HG02759 (cell line): ENCODE results near the gene CAMK1D.
"Not testable (repeated sequence)": the region's sequence is repeated elsewhere in the genome, so short reads cannot be mapped to it uniquely, and the experiment has no call there.

Source experiments
- ATAC-seq: cut with Tn5 transposase; IDR thresholded peaks from one replicate; pipeline ENCODE4 v1.9.1; 2021; ENCODE audit warnings: mild to moderate bottlenecking, moderate library complexity; ENCODE audit not compliant: unreplicated experiment

The CAMK1D gene

GRCh38 chr10:12423896-12424295 lies 74.5 kb downstream of the CAMK1D start:
- ATAC-seq, result no peak

- no peak for ATAC-seq
Measured at GRCh38 chr10:12427276-12427675, 77.9 kb downstream of the CAMK1D start.

GRCh38 chr10:12428447-12429135 lies 79.2 kb downstream of the CAMK1D start:
- no peak for ATAC-seq

GRCh38 chr10:12430406-12430982 lies 81.1 kb downstream of the CAMK1D start:
- ATAC-seq, result no peak

GRCh38 chr10:12431151-12432101 lies 82.1 kb downstream of the CAMK1D start:
- no peak for ATAC-seq

GRCh38 chr10:12432402-12433189 lies 83.2 kb downstream of the CAMK1D start:
- ATAC-seq, result no peak

- ATAC-seq, result no peak
Measured at GRCh38 chr10:12434277-12434676, 84.9 kb downstream of the CAMK1D start.

GRCh38 chr10:12434677-12435076 lies 85.3 kb downstream of the CAMK1D start:
- not testable (repeated sequence) for ATAC-seq

- no peak for ATAC-seq
Measured at GRCh38 chr10:12435348-12435747, 86.0 kb downstream of the CAMK1D start.

GRCh38 chr10:12438919-12439692 lies 89.8 kb downstream of the CAMK1D start:
- ATAC-seq, result no peak

GRCh38 chr10:12439767-12440166 lies 90.4 kb downstream of the CAMK1D start:
- not testable (repeated sequence) for ATAC-seq

GRCh38 chr10:12443026-12443425 lies 93.7 kb downstream of the CAMK1D start:
- ATAC-seq, result no peak

GRCh38 chr10:12444981-12445700 lies 95.8 kb downstream of the CAMK1D start:
- no peak for ATAC-seq

GRCh38 chr10:12445701-12446334 lies 96.5 kb downstream of the CAMK1D start:
- ATAC-seq, result no peak

- ATAC-seq, result no peak
Measured at GRCh38 chr10:12448340-12448728, 99.0 kb downstream of the CAMK1D start.

- peak; percentile 85 for ATAC-seq
Measured at GRCh38 chr10:12448729-12449391, 99.5 kb downstream of the CAMK1D start.

- no peak for ATAC-seq
Measured at GRCh38 chr10:12455318-12455717, 106.0 kb downstream of the CAMK1D start.

- ATAC-seq, result no peak
Measured at GRCh38 chr10:12455766-12456165, 106.4 kb downstream of the CAMK1D start.
